ENCODE results near the gene MEIS2. TPM values are rescaled to one million over a fixed set of nuclear protein-coding genes. Genes with fewer than 3 reads are reported as not detected.

Gene MEIS2
- total RNA-seq, 1 experiment from 2014 or later: 9.3 TPM

GRCh38 chr15:36898536-36899126 lies 201.7 kb downstream of the MEIS2 start:
- no peaks in the 10 kb centered on the region for H3K9me3 ChIP-seq (ENCODE audit: low read depth, low read length, poor library complexity, severe bottlenecking)
- intact Hi-C loops (cut with micrococcal nuclease; ENCODE audit: unreplicated experiment): no loop called here
- no peak for DNase-seq (ENCODE audit: low spot score)
- H3K27me3 ChIP-seq (replicated peaks; ENCODE audit: insufficient read depth, low read depth, low read length, poor library complexity): no peaks in the 10 kb centered on the region
- ChIA-PET POLR2A (ENCODE audit: low non-redundant PET) (interaction anchor here (0.6 kb wide), 1 partner anchor 370 kb away, joined by 3 read pairs; no protein-coding TSS in a partner anchor), CTCF (no interaction called here)
- no peak overlapping the region for H3K4me3 ChIP-seq (ENCODE audit: low read depth, low read length, poor library complexity, severe bottlenecking)
- no peaks in the 10 kb centered on the region for H3K36me3 ChIP-seq (ENCODE audit: insufficient read depth, low read length, poor library complexity, severe bottlenecking)
- BruUV-seq (replicated peaks): no TSS peak
- TF ChIP-seq CTCF (conservative IDR thresholded peaks at IDR 0.05; ENCODE audit: low read depth, low read length): no peak
- TF ChIP-seq EZH2 (IDR thresholded peaks at IDR 0.05; ENCODE audit: borderline replicate concordance, low read depth, low read length, poor library complexity, severe bottlenecking): no peak
- no peaks in the 10 kb centered on the region for H3K4me1 ChIP-seq (ENCODE audit: insufficient read depth, low read length, poor library complexity, severe bottlenecking)
- no peak overlapping the region for H3K27ac ChIP-seq (ENCODE audit: low read depth, low read length, poor library complexity, severe bottlenecking)

DNA sequence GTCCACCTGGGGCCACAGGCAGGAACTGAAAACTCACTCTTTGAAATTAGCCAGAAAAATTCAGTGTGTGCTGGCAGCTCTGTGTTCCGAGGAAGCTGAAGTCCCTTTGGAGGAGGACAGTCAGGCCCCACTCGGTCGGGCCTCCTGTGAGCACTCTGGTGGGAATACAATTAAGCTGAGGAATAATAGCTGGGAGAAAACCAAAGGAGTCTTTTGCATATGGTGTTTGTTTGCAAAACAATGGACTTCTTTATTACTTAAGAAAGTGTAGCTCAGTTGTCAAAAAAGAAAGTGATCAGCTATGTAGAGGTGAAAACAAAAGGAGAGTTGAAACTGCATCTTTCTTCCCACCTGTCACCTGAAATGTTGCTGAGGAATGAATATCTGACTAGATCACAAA lies 202.5 kb downstream of the MEIS2 start:
- POLR2A ChIA-PET (ENCODE audit: low non-redundant PET): no interaction called here
- intact Hi-C loops (cut with micrococcal nuclease; ENCODE audit: unreplicated experiment): no loop called here
- H3K4me1 ChIP-seq (ENCODE audit: insufficient read depth, low read length, poor library complexity, severe bottlenecking): no peaks in the 10 kb centered on the region
- no TSS peak for BruUV-seq (replicated peaks)
- CTCF ChIA-PET: no interaction called here
- no peaks in the 10 kb centered on the region for H3K9me3 ChIP-seq (ENCODE audit: low read depth, low read length, poor library complexity, severe bottlenecking)
- H3K4me3 ChIP-seq (ENCODE audit: low read depth, low read length, poor library complexity, severe bottlenecking): no peak overlapping the region
- DNase-seq (ENCODE audit: low spot score): no peak
- no peak overlapping the region for H3K27ac ChIP-seq (ENCODE audit: low read depth, low read length, poor library complexity, severe bottlenecking)
- no peaks in the 10 kb centered on the region for H3K27me3 ChIP-seq (replicated peaks; ENCODE audit: insufficient read depth, low read depth, low read length, poor library complexity)
- no peaks in the 10 kb centered on the region for H3K36me3 ChIP-seq (ENCODE audit: insufficient read depth, low read length, poor library complexity, severe bottlenecking)
- TF ChIP-seq CTCF (conservative IDR thresholded peaks at IDR 0.05; ENCODE audit: low read depth, low read length): no peak
- no peak for TF ChIP-seq EZH2 (IDR thresholded peaks at IDR 0.05; ENCODE audit: borderline replicate concordance, low read depth, low read length, poor library complexity, severe bottlenecking)

GRCh38 chr15:36896949-36897348 lies 203.4 kb downstream of the MEIS2 start:
- intact Hi-C loops (cut with micrococcal nuclease; ENCODE audit: unreplicated experiment): no loop called here
- Histone ChIP-seq H3K27ac (ENCODE audit: low read depth, low read length, poor library complexity, severe bottlenecking) (no peak overlapping the region), H3K4me3 (ENCODE audit: low read depth, low read length, poor library complexity, severe bottlenecking) (no peak overlapping the region), H3K36me3 (ENCODE audit: insufficient read depth, low read length, poor library complexity, severe bottlenecking) (no peaks in the 10 kb centered on the region), H3K9me3 (ENCODE audit: low read depth, low read length, poor library complexity, severe bottlenecking) (no peaks in the 10 kb centered on the region), H3K4me1 (ENCODE audit: insufficient read depth, low read length, poor library complexity, severe bottlenecking) (no peaks in the 10 kb centered on the region), H3K27me3 (replicated peaks; ENCODE audit: insufficient read depth, low read depth, low read length, poor library complexity) (no peaks in the 10 kb centered on the region)
- POLR2A ChIA-PET (ENCODE audit: low non-redundant PET): no interaction called here
- no peak for DNase-seq (ENCODE audit: low spot score)
- CTCF ChIA-PET: interaction anchor here (0.6 kb wide), 1 partner anchor 14 kb away, joined by 3 read pairs; no protein-coding TSS in a partner anchor
- no peak for TF ChIP-seq CTCF (conservative IDR thresholded peaks at IDR 0.05; ENCODE audit: low read depth, low read length)
- no peak for TF ChIP-seq EZH2 (IDR thresholded peaks at IDR 0.05; ENCODE audit: borderline replicate concordance, low read depth, low read length, poor library complexity, severe bottlenecking)
- BruUV-seq (replicated peaks): no TSS peak

Measured in A673 (cell line).